Ovary (tissue), 3 donors: Measurements from ENCODE around the gene FLRT2.
A peak's percentile ranks its signal among the peaks of the same experiment; 100 is the strongest.

Source experiments
- CTCF ChIP-seq, 3 donors: fragments of 450-650 bp in 2 of 3; fragments of 200-600 bp in 1 of 3; IDR thresholded peaks; one replicate each; pipeline versions ENCODE4 v1.5.1 to v1.8.0; 2016 to 2022; ENCODE audit warnings: antibody characterized with exemption in 3 of 3, mild to moderate bottlenecking in 1 of 3
- EP300 ChIP-seq: sonication (generic); formaldehyde crosslinking; IDR thresholded peaks from one replicate; pipeline ENCODE4 v1.6.1; 2017; ENCODE audit warnings: antibody characterized with exemption
- POLR2A ChIP-seq: fragments of 450-650 bp; IDR thresholded peaks from one replicate; pipeline ENCODE4 v1.6.1; 2017; ENCODE audit warnings: antibody characterized with exemption, mild to moderate bottlenecking, moderate library complexity
- donor health status: DM: no; HTN: no; CAD: no.

- TF ChIP-seq CTCF (IDR thresholded peaks at IDR 0.05): peak in 2 of 3 donors; percentile 33 to 47
- no peak for TF ChIP-seq POLR2A
- TF ChIP-seq EP300: no peak
These were observed 1.7 kb upstream of the FLRT2 start for GRCh38 chr14:85528080-85528896.
